HG03432 (cell line): ENCODE data around the gene VWF.

Source experiments
- ATAC-seq: cut with Tn5 transposase; IDR thresholded peaks from one replicate; pipeline ENCODE4 v1.9.1; 2021; ENCODE audit warnings: mild to moderate bottlenecking, moderate library complexity; ENCODE audit not compliant: unreplicated experiment

VWF gene

DNA sequence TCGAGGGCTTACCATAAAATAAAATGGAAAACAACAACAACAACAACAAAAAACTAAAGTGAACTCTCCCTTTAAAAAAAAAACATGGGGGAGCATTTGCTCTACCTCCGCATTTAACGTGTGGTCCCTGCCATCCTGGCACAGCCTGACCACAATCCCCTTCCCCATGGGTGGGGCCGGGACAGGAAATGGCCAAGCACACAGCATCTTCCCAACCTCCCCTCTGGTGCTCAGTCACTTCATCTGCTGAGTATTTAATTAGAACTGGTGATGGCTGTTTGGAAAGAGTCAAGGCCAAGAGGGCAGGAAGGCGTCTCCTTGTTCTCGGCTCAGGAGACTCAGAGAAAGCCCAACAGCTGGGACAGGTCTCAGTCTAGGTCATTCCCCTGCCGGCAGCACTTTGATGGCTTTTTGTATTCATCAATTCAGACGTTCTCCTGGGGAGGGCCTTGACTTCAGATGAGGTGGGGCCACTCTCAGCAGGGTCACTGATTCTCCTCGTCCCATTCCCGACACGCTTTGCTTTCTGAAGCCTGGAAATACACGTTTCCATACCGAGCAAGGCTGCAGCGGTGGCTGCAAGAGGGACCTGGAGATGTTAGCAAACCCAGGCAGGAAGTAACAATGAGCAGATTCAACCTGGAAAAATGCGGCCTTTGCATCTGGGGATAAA is 223.8 kb downstream of the VWF start:
- ATAC-seq = no peak

DNA sequence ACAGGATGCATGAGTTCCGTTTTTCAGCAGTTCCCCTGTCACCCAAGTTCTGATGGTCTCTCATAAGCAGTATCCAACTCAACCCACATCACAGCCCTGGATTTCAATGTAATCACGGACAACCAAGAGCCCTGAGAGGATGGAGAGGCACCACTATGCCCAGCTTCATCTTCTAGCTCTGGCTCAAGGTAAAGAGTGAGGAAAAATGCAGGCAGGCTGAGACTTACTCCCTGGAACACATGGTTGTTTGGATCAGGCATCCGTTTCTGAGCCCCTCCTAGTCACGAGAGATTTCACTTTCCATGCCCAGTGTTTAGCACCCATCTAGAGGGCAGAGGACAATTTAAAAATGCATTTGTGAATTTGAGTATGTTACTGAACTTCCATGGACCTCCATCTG is 224.4 kb downstream of the VWF start:
- ATAC-seq = no peak

DNA sequence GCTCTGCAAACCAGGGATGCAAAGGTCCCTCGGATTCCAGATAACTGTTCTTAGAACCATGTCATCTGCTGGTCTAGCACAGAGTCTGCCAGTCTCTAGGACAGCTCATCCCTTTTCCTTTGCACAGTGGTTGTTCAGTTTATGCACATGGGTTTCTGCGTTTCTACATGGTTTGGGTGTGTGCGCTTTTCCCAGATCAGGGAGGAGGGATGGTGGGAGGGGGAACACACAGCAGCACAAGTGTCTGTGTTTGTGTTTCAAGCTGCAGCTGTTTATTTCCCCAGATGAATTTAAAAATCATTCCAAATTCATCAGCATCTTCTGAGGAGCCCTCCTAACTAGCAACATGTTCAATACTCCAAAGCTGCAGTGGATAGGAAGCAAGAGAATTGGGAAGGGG is 224.8 kb downstream of the VWF start:
- ATAC-seq = no peak

DNA sequence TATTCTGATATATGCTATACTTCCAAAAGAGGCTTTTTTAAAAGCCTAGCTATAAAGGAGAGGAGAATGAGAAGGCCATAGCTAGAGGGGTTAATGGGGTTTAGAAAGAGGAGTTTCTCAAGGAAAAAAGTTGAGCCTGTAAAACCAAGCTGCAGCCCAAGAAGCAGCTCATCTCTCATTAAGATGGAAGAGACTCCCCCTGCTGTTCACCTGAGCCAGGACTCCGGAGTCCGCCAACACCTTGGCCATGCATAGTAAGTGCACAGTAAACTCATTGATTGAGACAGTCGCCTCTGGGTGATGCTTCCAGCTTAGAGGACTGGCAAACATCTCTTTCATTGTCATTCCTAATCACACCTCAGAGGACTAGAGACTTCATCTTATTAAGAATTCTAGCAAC is 225.6 kb downstream of the VWF start:
- ATAC-seq = no peak
